Measurements from ENCODE around the gene TBC1D5. TPM values are rescaled to one million over a fixed set of nuclear protein-coding genes. Genes with fewer than 3 reads are reported as not detected.

Gene TBC1D5
- polyA plus RNA-seq, 1 experiment, result 44.6 TPM

DNA sequence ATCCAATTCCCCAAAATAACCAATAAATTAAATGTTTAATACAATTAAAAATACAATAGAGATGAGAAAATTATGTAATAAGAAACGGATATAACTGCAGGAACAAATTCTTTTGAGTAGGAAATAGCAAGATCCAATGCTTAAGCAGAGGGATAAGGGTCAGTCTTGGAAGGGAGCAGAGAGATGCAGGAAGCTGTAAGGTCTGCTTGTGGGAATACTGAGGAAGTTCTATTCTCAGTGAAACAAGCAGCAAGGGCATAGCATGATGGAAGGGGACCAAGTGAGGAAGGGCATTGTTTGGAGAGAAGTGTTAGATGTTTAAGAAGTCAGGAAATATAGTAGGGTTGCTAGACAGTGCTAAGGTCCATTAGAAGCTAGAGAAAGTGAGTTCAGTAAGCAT lies 409.0 kb downstream of the TBC1D5 start:
- ChIA-PET CTCF (no interaction called here), POLR2A (no interaction called here)
- TF ChIP-seq, protein P1, sequence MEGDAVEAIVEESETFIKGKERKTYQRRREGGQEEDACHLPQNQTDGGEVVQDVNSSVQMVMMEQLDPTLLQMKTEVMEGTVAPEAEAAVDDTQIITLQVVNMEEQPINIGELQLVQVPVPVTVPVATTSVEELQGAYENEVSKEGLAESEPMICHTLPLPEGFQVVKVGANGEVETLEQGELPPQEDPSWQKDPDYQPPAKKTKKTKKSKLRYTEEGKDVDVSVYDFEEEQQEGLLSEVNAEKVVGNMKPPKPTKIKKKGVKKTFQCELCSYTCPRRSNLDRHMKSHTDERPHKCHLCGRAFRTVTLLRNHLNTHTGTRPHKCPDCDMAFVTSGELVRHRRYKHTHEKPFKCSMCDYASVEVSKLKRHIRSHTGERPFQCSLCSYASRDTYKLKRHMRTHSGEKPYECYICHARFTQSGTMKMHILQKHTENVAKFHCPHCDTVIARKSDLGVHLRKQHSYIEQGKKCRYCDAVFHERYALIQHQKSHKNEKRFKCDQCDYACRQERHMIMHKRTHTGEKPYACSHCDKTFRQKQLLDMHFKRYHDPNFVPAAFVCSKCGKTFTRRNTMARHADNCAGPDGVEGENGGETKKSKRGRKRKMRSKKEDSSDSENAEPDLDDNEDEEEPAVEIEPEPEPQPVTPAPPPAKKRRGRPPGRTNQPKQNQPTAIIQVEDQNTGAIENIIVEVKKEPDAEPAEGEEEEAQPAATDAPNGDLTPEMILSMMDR (IDR thresholded peaks at IDR 0.05; ENCODE audit: low read depth, low read length), result no peak
- no peaks in the 10 kb centered on the region for H3K27me3 ChIP-seq (ENCODE audit: control insufficient read depth, insufficient read depth, low read length)
- DNase-seq (ENCODE audit: low read depth, low spot score), result no peak
- no peaks in the 10 kb centered on the region for H3K9me3 ChIP-seq (ENCODE audit: control insufficient read depth, insufficient read depth, low read length)
- no peak overlapping the region for H3K4me3 ChIP-seq (ENCODE audit: low read depth, low read length)
- no peak overlapping the region for H3K27ac ChIP-seq (ENCODE audit: low read depth, low read length)

DNA sequence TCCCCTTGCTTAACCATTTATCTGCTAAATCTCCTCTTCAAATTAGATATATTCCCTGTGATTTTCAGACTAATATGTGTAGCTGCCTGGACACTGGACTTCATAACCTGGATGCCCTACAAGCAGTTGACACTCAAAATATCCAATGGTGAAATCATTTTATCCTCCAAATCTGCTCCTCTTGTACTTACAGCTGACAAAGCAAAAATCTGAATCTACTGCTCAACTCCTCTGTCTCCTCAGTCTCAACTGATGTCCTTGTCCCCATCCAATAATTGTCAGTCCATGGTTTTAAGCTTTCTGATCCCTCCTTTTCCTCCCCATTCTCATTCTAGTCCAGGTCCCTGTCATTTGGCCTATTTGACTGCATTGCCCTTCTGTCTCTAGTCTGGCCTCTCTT lies 411.8 kb downstream of the TBC1D5 start:
- ChIA-PET CTCF (no interaction called here), POLR2A (no interaction called here)
- Histone ChIP-seq H3K27ac (ENCODE audit: low read depth, low read length) (no peak overlapping the region), H3K27me3 (ENCODE audit: control insufficient read depth, insufficient read depth, low read length) (no peaks in the 10 kb centered on the region), H3K9me3 (ENCODE audit: control insufficient read depth, insufficient read depth, low read length) (no peaks in the 10 kb centered on the region), H3K4me3 (ENCODE audit: low read depth, low read length) (no peak overlapping the region)
- TF ChIP-seq, protein P1 (IDR thresholded peaks at IDR 0.05; ENCODE audit: low read depth, low read length), result no peak
- DNase-seq (ENCODE audit: low read depth, low spot score), result no peak

DNA sequence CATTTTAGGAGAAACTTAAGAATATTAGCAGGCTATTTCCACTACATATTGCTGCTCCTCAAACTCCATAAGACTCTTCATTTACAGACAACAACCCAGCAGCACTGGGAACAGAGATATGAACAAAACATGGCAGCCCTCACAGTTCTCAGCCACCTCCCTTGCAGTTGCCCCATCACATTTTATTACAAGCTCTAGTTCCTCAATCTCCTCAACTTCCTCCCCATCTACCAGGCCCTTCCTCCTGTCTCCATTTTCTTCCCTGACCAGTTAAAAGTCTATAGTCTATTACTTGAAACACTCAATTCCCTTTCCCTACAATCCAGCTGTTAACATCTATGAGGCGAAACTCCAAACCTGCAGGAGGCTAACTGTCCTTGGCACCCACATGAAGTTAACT lies 412.5 kb downstream of the TBC1D5 start:
- H3K27ac ChIP-seq (ENCODE audit: low read depth, low read length), result no peak overlapping the region
- H3K9me3 ChIP-seq (ENCODE audit: control insufficient read depth, insufficient read depth, low read length), result no peaks in the 10 kb centered on the region
- CTCF ChIA-PET, result no interaction called here
- no peak for DNase-seq (ENCODE audit: low read depth, low spot score)
- POLR2A ChIA-PET, result interaction anchor here (0.6 kb wide), 1 partner anchor 101 kb away, joined by 4 read pairs; no protein-coding TSS in a partner anchor
- H3K4me3 ChIP-seq (ENCODE audit: low read depth, low read length), result no peak overlapping the region
- H3K27me3 ChIP-seq (ENCODE audit: control insufficient read depth, insufficient read depth, low read length), result no peaks in the 10 kb centered on the region
- TF ChIP-seq, protein P1 (IDR thresholded peaks at IDR 0.05; ENCODE audit: low read depth, low read length), result no peak

DNA sequence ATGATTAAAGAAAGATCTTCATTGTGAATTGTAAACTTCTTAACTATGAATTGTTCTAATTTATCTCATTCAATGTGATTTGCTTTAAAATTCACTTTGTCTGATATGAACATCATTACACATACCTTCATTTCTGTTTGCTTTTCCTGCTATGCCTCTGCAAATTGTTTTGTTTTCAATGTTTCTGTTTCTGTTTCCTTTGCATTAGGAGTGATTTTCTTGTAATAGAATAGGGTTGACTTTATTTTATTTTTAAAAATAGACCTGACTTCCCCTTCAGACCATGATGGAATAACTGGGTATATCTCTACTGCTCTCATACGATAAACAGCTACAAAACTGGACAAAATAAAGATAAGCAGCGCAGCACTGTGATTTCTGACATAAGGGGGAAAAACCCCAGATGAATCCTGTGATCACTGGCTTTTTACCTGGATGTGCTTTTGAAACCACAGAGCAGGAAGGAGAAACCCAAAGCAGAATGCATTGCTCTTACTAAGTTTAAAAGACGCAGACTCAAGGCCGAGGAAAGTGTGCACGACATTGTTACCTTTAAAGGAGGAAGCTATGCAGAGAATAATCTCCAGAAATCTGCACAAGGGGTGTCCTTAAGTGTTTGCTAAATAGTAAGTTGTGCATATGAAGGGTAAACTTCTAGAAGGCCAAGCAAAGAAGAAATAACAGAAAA lies 420.2 kb downstream of the TBC1D5 start:
- TF ChIP-seq, protein P1 (IDR thresholded peaks at IDR 0.05; ENCODE audit: low read depth, low read length), result no peak
- Histone ChIP-seq H3K4me3 (ENCODE audit: low read depth, low read length) (no peak overlapping the region), H3K27ac (ENCODE audit: low read depth, low read length) (no peak overlapping the region), H3K27me3 (ENCODE audit: control insufficient read depth, insufficient read depth, low read length) (no peaks in the 10 kb centered on the region), H3K9me3 (ENCODE audit: control insufficient read depth, insufficient read depth, low read length) (no peaks in the 10 kb centered on the region)
- POLR2A ChIA-PET, result no interaction called here
- CTCF ChIA-PET, result interaction anchor here (1.4 to 1.9 kb wide), 2 partner anchors 91 to 720 kb away, joined by 3 to 4 read pairs; no protein-coding TSS in a partner anchor
- DNase-seq (ENCODE audit: low read depth, low spot score), result no peak

DNA sequence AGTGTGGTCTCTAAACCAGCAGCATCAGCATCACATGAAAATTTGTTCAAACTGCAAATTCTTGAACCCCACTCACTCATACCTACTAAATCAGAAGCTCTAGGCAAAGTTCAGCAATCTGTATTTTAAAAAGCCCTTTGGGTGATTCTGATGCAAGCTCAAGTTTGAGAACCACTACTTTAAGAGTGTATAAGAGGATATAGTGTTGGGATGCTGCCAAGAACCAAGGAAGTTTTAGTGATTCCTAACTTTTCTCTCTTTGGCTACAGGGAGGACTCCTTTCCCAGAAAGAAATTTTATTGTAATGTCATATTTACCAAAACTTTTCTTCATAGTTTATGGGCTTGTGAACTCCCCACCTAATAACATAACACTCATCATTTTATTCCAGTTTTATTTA lies 422.2 kb downstream of the TBC1D5 start:
- no peaks in the 10 kb centered on the region for H3K9me3 ChIP-seq (ENCODE audit: control insufficient read depth, insufficient read depth, low read length)
- POLR2A ChIA-PET, result no interaction called here
- H3K27ac ChIP-seq (ENCODE audit: low read depth, low read length), result no peak overlapping the region
- DNase-seq (ENCODE audit: low read depth, low spot score), result no peak
- CTCF ChIA-PET, result interaction anchor here (1.9 kb wide), 1 partner anchor 718 kb away, joined by 4 read pairs; no protein-coding TSS in a partner anchor
- no peak overlapping the region for H3K4me3 ChIP-seq (ENCODE audit: low read depth, low read length)
- H3K27me3 ChIP-seq (ENCODE audit: control insufficient read depth, insufficient read depth, low read length), result no peaks in the 10 kb centered on the region
- TF ChIP-seq, protein P1 (IDR thresholded peaks at IDR 0.05; ENCODE audit: low read depth, low read length), result no peak

All from AG04450 (cell line).